ENCODE measurements around the gene TUBGCP3. TPM values are rescaled to one million over a fixed set of nuclear protein-coding genes. Genes with fewer than 3 reads are reported as not detected.

The TUBGCP3 gene
- total RNA-seq, 1 experiment from 2014 or later = 13.7 TPM

GRCh38 chr13:112586334-112586960 lies 1.5 kb downstream of the TUBGCP3 start:
- peaks cover 12% of the 10 kb centered on the region for H3K36me3 Mint-ChIP-seq (ENCODE audit: insufficient read depth, unreplicated experiment)
- TSS peak; percentile 34 for BruUV-seq (replicated peaks)
- no peak overlapping the region for H3K27ac Mint-ChIP-seq (ENCODE audit: unreplicated experiment)
- no peak for TF ChIP-seq CTCF (IDR thresholded peaks at IDR 0.05; ENCODE audit: unreplicated experiment)
- no peak for DNase-seq
- no peaks in the 10 kb centered on the region for H3K9me3 Mint-ChIP-seq (ENCODE audit: low read depth, unreplicated experiment)
- peak overlapping the region; percentile 72 for H3K4me3 Mint-ChIP-seq (ENCODE audit: low read depth, unreplicated experiment)
- intact Hi-C loops (cut with micrococcal nuclease; ENCODE audit: unreplicated experiment) = no loop called here
- CTCF ChIA-PET = no interaction called here
- no peaks in the 10 kb centered on the region for H3K27me3 Mint-ChIP-seq (ENCODE audit: unreplicated experiment)
- H3K4me1 Mint-ChIP-seq (ENCODE audit: low read depth, unreplicated experiment) = peaks cover 7% of the 10 kb centered on the region

- Mint-ChIP-seq H3K4me3 (ENCODE audit: low read depth, unreplicated experiment) (no peak overlapping the region), H3K27me3 (ENCODE audit: unreplicated experiment) (no peaks in the 10 kb centered on the region), H3K36me3 (ENCODE audit: insufficient read depth, unreplicated experiment) (peaks cover 12% of the 10 kb centered on the region), H3K9me3 (ENCODE audit: low read depth, unreplicated experiment) (no peaks in the 10 kb centered on the region), H3K4me1 (ENCODE audit: low read depth, unreplicated experiment) (peaks cover 7% of the 10 kb centered on the region), H3K27ac (ENCODE audit: unreplicated experiment) (no peak overlapping the region)
- intact Hi-C loops (cut with micrococcal nuclease; ENCODE audit: unreplicated experiment) = no loop called here
- no peak for TF ChIP-seq CTCF (IDR thresholded peaks at IDR 0.05; ENCODE audit: unreplicated experiment)
- CTCF ChIA-PET = no interaction called here
- DNase-seq = no peak
- no TSS peak for BruUV-seq (replicated peaks)
These were observed 4.2 kb downstream of the TUBGCP3 start for GRCh38 chr13:112583592-112584277.

DNA sequence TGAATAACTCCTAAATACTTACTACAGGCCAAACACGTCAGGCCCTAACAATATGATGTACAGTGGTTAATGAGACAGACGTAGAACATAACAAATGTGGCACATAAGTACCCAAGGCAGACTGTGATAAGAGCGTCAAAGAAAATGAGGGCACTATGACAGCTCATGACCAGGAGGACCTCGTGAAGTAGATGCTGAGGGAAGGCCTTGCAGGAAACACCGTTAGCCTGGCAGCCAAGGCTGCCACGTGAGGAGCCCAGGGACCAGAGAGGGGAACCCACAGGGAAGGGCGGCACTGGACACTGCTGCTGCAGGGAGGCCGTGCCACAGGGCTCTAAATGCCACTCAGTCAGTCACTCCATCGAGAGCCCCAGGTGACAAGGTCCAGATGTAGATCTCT lies 5.7 kb downstream of the TUBGCP3 start:
- no TSS peak for BruUV-seq (replicated peaks)
- TF ChIP-seq CTCF (IDR thresholded peaks at IDR 0.05; ENCODE audit: unreplicated experiment) = no peak
- Mint-ChIP-seq H3K4me1 (ENCODE audit: low read depth, unreplicated experiment) (peaks cover 7% of the 10 kb centered on the region), H3K36me3 (ENCODE audit: insufficient read depth, unreplicated experiment) (peaks cover 5% of the 10 kb centered on the region), H3K27me3 (ENCODE audit: unreplicated experiment) (no peaks in the 10 kb centered on the region), H3K4me3 (ENCODE audit: low read depth, unreplicated experiment) (no peak overlapping the region), H3K27ac (ENCODE audit: unreplicated experiment) (no peak overlapping the region), H3K9me3 (ENCODE audit: low read depth, unreplicated experiment) (peaks cover 2% of the 10 kb centered on the region)
- intact Hi-C loops (cut with micrococcal nuclease; ENCODE audit: unreplicated experiment) = no loop called here
- CTCF ChIA-PET = no interaction called here
- no peak for DNase-seq

- Mint-ChIP-seq H3K27me3 (ENCODE audit: unreplicated experiment) (no peaks in the 10 kb centered on the region), H3K36me3 (ENCODE audit: insufficient read depth, unreplicated experiment) (no peaks in the 10 kb centered on the region), H3K27ac (ENCODE audit: unreplicated experiment) (no peak overlapping the region), H3K4me3 (ENCODE audit: low read depth, unreplicated experiment) (no peak overlapping the region), H3K9me3 (ENCODE audit: low read depth, unreplicated experiment) (peaks cover 2% of the 10 kb centered on the region), H3K4me1 (ENCODE audit: low read depth, unreplicated experiment) (no peaks in the 10 kb centered on the region)
- no peak for TF ChIP-seq CTCF (IDR thresholded peaks at IDR 0.05; ENCODE audit: unreplicated experiment)
- no TSS peak for BruUV-seq (replicated peaks)
- no peak for DNase-seq
- intact Hi-C loops (cut with micrococcal nuclease; ENCODE audit: unreplicated experiment) = no loop called here
- CTCF ChIA-PET = no interaction called here
These were observed 7.0 kb downstream of the TUBGCP3 start for GRCh38 chr13:112580912-112581311.
